Fibroblast of skin of left biceps (primary cell): ENCODE data around the gene PGRMC1.
"Not testable (repeated sequence)": the region's sequence is repeated elsewhere in the genome, so short reads cannot be mapped to it uniquely, and the experiment has no call there.

Source experiments
- DNase-seq, 2 experiments: peaks; one replicate each; pipeline ENCODE4 v3.0.0-alpha.2; 2013; ENCODE audit warnings: low read depth in 2 of 2

PGRMC1 gene

DNA sequence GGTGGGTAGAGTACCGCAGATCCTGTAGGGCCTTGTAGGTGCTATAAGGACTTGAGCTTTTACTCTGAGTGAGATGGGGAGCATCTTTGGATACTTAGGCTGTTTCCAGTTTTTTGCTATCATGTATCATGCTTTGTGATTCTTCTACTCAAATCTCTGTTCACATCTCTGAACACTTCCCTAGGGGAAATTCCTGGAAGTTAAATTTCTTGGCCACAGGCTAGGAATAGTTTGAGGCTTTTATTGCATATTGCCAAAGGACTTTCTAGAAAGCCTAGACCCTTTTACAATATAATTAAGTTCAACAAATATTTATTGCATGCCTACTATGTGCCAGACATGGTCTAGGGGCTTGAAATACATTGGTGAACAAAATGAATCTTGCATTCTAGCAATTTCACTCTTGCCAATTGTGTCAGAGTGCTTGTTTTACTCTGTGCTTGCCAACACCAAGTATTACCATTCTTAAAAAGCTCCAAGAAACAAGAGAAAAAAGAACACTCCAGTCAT is 4.1 kb upstream of the PGRMC1 start:
- no peak for DNase-seq

GRCh38 chrX:119235051-119235511 is 1.0 kb upstream of the PGRMC1 start:
- peak; percentile 51 to 57 for DNase-seq

DNA sequence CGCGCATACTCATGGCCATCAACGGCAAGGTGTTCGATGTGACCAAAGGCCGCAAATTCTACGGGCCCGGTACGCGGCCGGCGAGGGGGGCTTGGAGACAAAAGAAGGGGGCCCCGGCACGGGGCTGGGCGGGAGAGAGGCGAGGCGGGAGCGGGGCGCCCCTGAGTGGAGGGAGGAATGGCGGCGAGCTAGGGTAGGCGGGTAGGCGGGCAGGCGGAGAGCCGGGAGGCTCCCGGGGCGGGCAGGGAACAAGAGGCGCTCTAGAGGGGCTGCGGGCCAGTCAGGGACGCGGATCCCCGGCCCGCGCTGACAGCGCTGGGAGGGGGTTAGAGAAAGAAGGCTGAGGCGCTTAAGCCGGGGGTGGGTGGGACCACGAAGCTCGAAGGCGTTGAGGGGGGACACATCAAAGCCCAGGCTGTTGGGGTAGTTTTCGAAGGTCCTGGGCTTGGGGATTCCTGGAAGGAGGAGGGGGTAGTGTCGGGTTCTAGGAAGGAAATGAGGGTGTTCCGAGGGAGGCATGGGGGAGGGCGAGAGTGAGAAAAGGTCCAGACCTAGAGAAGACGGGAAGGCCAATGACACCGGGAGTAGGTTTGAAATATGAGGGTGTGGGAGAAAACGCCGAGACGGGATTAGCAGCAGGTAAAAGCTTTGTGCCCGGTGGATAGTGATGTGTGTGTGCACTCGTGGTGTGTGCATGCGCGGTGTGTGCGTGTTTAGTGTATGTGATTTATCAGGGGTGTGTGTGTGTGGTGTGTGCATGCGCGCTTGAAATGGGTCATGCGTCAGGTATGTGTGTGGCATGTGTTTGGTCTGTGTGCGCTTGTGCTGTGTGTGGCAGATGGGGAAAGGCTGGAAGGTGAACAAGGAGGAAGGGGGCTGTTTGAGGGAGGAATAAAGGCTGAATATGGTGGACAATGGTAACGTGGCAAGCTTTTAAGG is 807 bp downstream of the PGRMC1 start:
- DNase-seq: peak in 1 of 2 experiments; percentile 29

GRCh38 chrX:119237562-119237942 is 1.5 kb downstream of the PGRMC1 start:
- DNase-seq: no peak

DNA sequence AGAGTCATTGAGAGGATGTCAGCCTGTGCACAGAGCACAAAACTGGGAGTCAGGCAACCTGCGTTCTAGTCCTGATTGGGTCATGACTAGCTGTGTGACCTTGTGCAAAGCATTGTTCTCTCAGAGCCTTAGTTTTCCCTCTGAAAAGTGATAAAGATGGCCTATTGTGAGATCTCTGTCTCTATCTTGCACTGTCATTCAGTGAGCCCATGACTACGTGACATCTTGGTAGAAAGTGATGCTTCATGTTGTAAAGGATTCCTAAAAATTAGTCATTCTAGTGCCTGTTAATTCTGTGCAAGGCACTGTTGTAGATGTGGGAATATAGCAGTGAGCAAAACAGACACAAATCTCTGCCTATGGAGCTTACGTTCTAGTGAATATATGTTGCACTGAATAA is 2.5 kb downstream of the PGRMC1 start:
- no peak for DNase-seq

GRCh38 chrX:119240356-119240755 is 4.3 kb downstream of the PGRMC1 start:
- DNase-seq: peak; percentile 55 to 58

GRCh38 chrX:119247702-119248101 is 11.6 kb downstream of the PGRMC1 start:
- DNase-seq: no peak

GRCh38 chrX:119249891-119250290 is 13.8 kb downstream of the PGRMC1 start:
- no peak for DNase-seq

- no peak for DNase-seq
Measured at GRCh38 chrX:119251386-119251785, 15.3 kb downstream of the PGRMC1 start.

DNA sequence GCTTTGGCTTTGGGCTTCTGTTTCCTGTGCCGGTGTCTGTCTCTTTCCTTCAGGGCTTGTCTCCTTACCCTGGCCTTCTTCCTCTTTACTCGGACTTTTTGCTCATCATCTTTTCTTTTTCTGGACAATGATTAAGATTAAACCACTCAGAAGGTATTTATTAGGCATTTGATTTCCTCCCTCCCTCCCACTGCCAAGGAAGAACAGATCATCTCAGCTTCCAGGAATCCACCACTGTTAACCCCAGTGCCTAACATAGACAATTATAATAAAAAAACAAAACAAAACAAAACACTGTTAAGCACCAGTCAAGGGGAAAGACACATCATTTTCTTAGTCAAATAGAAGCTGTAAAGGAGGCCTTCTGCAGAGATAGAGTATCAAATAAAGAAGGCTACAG is 16.6 kb downstream of the PGRMC1 start:
- DNase-seq: no peak

GRCh38 chrX:119266364-119266995 is 30.4 kb downstream of the PGRMC1 start:
- DNase-seq: no peak

DNA sequence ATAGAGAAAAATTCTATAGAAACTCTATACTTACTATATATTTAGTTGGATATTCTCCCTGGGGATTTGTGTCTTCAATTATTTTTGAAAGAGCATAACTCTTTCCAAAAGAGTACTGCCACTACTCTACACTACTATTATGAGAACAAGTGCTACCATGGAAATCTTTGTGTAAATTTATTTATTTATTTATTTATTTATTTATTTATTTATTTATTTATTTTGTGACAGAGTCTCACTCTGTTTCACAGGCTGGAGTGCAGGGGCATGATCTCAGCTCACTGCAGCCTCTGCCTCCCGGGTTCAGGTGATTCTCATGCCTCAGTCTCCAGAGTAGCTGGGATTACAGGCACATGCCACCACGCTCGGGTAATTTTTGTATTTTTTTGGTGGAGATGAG is 31.0 kb downstream of the PGRMC1 start:
- not testable (repeated sequence) for DNase-seq

DNA sequence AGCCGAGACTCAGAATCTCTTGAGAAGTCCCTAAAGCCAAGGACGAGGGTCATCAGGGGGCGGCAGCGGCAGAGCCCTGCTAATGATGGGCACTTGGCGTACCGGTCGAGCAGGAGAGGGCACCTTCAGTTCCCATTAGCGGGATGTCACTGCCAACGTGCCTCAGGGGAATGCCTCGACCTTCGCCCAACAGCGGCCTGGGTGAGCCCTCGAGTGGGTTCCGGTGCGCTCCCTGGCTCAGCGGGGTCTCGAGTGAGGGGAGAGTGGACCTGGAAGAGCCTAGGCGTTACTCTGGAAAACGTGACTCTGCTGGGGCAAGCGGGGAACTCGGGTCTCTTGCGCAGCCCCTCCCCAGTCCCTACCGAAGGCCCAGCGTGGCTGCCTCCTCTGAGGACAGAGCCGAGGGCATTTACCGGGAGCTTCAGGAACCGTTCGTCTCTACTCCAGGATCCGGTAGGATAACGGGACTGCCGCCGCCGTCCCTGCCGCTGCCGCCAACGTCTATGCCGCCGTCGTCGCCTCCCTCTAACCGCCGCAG is 36.9 kb downstream of the PGRMC1 start:
- no peak for DNase-seq

DNA sequence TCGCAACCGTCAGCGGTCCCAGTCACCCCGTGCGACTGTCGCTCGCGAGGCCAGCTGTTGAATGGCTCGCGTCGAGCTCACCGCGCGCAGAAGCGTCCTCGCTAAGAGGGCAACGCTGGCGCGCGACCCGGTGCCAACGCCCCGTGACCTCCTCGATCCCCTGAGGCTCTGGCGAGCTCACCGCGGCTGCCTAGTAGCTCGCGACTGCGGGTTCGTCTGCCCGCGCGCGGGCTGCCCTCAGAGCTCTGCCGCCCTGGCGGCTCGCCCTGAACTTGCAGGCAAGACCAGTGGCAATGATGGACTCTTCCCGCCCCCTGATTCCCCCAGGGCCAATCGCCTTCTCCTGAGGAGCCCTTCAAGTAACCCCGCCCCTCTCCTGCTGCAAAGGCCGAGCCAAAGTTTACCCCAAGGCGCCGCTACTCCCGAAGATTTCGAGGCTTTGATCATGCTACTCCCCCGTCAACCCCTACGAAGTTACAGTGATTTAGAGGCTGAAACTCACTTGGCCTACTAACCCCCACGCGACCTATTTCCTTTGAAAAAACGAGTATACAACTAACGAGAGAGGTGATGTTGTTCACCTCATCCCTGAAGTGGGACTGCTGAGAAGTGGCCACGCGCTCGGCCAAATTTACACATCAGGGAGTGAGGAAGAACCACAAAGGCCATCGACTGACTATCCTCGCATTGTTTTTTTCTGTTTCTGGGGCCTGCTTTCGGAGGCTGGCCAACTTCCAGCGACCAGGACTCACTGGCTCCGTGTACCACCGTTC is 37.5 kb downstream of the PGRMC1 start:
- DNase-seq: peak; percentile 15 to 17

- not testable (repeated sequence) for DNase-seq
Measured at GRCh38 chrX:119282347-119282746, 46.3 kb downstream of the PGRMC1 start.

GRCh38 chrX:119288890-119289393 is 52.9 kb downstream of the PGRMC1 start:
- no peak for DNase-seq

- DNase-seq: no peak
Measured at GRCh38 chrX:119290476-119290875, 54.4 kb downstream of the PGRMC1 start.

GRCh38 chrX:119291246-119291645 is 55.2 kb downstream of the PGRMC1 start:
- not testable (repeated sequence) for DNase-seq

GRCh38 chrX:119292445-119292844 is 56.4 kb downstream of the PGRMC1 start:
- DNase-seq: no peak
